GM19324 (cell line): ENCODE measurements around the gene DDR2.

Source experiments
- ATAC-seq: cut with Tn5 transposase; IDR thresholded peaks from one replicate; pipeline ENCODE4 v1.9.1; 2021; ENCODE audit warnings: mild to moderate bottlenecking, moderate library complexity; ENCODE audit not compliant: unreplicated experiment, low FRiP score

The DDR2 gene

GRCh38 chr1:162694911-162695310 is 62.6 kb downstream of the DDR2 start:
- ATAC-seq: no peak

DNA sequence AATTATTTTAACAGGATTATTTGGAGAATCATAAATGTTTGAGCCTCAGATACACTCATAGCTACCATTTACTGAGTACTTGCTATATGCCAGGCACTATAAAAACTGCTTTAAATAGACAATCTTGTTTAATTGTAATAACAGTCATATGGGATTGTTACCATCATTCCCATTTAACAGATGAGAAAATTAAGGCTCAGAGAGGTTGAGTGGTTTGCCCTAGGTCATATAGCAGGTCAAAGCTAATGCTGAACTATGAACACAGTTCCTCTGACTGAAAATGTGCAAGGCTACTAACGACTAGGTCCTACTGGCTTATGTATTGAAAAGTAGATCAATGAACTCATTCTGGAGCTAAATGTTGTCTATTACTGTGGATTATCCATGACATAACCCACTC is 63.4 kb downstream of the DDR2 start:
- no peak for ATAC-seq

DNA sequence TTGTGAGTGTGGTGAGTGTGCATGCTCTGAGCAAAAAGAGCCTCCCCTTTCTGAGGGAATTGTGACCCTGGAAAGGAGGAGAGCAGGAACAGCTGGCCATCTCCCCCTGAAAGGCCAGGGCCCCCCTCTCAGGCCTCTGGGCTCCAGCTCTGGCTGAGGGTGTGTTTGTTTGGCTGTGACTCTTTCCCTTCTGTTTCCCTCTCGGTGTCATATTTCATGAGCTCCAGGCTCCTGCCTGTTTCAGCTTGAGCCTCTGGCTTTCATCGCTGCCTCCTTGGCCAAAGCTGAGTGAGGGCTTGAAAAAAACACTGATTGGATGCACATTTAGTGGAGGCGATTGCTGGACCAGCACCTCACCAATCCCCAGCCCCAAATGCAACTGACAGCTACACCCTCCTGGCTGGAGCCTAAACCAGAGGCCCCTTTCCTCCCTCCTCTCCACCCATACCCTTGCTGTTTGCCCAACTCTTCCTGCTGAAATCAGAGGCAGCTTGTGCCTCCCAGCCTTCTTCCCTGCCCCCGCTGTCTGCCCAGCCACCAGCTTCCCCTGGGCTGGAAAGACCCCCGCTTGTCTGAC is 64.1 kb downstream of the DDR2 start:
- ATAC-seq: no peak

DNA sequence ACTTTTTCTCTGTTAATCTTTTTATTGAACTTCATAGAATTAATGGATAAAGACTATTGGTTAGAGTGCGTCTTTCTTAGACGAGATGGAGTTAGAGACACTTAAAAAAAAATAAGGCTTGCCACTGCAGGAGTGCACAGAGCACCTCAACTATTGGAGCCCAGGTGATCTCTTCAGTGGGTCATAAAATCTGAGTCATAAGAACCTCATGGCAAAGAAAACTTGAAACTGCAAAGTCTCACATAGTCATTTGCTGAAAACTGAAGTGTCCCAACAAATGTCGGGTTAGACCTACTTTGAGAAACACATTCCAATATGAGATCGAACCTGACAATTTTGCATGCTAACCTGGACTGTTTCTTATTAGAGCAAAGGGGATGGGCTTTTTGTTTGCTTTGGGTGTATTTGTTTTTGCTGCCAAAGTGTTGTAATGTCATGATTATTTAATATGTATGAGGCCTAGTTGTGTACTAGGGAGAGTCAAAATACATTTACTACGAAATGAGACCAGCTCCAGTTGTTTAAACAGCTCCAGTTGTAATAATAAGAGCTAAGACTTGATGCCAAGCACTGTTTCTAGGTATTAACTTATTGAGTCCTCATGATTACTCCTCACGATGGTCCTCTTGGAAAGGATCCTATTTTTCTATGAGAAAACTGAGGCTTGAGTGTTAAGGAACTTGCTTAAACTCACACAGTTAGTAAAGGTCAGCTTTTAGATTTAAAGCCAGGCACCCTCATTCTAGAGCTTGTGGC is 65.1 kb downstream of the DDR2 start:
- no peak for ATAC-seq

GRCh38 chr1:162699366-162699765 is 67.1 kb downstream of the DDR2 start:
- no peak for ATAC-seq

DNA sequence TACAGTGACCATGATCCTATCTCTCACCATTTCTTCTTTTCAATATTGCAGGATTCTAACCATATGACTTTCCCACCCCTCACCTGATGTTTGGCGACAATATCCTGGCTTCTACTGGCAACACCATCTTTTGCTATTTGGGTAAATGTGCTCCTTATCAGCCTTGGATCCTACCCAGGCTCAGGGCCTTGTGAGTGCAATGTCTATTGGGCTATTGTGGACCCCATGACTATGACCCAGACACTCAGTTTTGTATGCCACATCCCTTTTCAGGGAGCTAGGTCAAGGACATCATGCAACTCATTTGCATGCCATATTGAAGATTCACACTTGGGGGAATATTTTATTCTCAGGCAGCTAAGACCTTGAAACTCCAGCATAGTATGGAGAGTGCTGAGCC is 67.9 kb downstream of the DDR2 start:
- ATAC-seq: no peak

GRCh38 chr1:162701286-162701685 is 69.0 kb downstream of the DDR2 start:
- ATAC-seq: no peak

- no peak for ATAC-seq
Observed at GRCh38 chr1:162702628-162703027, 70.4 kb downstream of the DDR2 start.

- ATAC-seq: no peak
Observed at GRCh38 chr1:162703708-162704107, 71.4 kb downstream of the DDR2 start.

GRCh38 chr1:162704673-162705424 is 72.6 kb downstream of the DDR2 start:
- no peak for ATAC-seq

GRCh38 chr1:162706003-162706402 is 73.7 kb downstream of the DDR2 start:
- no peak for ATAC-seq

GRCh38 chr1:162706606-162707005 is 74.3 kb downstream of the DDR2 start:
- no peak for ATAC-seq

- no peak for ATAC-seq
Observed at GRCh38 chr1:162708286-162708685, 76.0 kb downstream of the DDR2 start.

- ATAC-seq: no peak
Observed at GRCh38 chr1:162709132-162709860, 77.0 kb downstream of the DDR2 start.

- ATAC-seq: no peak
Observed at GRCh38 chr1:162709870-162710269, 77.6 kb downstream of the DDR2 start.

- no peak for ATAC-seq
Observed at GRCh38 chr1:162710345-162710744, 78.1 kb downstream of the DDR2 start.

- ATAC-seq: no peak
Observed at GRCh38 chr1:162710780-162711465, 78.7 kb downstream of the DDR2 start.

DNA sequence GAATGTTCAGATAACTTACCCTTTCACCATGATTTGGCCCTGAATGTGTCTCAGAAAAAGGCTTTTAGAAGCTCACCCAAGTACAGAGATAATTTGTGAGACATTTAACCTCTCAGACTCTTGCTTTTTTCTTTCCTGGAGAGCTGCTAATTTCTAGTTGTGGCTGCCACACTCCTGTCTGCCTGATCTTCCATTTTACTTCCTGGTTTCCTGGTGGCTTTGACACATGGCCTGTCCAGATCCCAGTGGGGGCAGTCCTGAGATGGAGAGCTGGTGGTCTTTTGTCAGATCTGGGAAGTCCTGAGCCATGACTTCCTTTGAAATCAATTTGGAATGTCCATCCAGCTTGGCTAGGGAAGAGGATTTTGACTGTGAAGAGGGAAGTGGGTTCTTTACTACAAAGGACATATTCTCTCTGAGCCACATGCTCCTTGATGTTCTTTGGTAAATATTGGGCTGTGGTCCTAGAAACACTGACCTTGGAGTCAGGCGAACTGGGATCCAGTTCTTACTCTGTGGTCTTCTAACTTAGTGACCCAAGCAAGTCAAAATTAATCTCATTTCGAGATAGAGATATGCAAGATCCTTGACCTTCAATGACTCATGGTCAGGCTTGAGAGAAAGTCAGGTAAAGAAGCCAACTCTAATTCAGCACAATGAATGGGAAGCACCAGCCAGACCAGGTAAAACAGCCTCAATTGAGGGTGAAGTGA is 80.2 kb downstream of the DDR2 start:
- ATAC-seq: no peak

DNA sequence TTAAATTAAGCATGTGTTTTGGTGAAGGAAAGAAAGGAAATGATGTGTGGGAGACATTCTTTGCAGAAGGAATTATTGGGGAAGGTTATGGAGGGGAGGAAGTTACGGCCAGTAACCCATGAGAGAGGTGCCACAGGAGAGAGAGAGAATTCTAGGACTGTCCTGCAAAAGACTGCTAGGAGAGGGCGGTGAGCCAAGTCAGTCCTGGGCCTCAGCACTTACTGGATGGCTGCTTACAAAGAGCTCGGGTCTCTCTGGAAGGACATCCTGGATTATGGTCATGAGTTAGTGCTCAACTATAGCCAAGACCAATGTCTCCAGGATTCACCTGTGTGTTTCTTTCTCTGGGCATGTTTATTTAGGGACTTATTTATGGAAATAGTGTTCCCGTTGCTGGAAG is 83.9 kb downstream of the DDR2 start:
- ATAC-seq: no peak

GRCh38 chr1:162716552-162716951 is 84.3 kb downstream of the DDR2 start:
- no peak for ATAC-seq
